ENCODE results near the gene C19orf47. TPM values are rescaled to one million over a fixed set of nuclear protein-coding genes. Genes with fewer than 3 reads are reported as not detected.

The C19orf47 gene
- total RNA-seq, 1 donor from 2014 or later, result 10.4 TPM

GRCh38 chr19:40277356-40278059, 70.7 kb downstream of the C19orf47 start:
- DNase-seq (ENCODE audit: low read depth), result no peak
- Histone ChIP-seq H3K36me3 (ENCODE audit: control insufficient read depth, insufficient read depth, low read length) (no peaks in the 10 kb centered on the region), H3K27me3 (ENCODE audit: control insufficient read depth, insufficient read depth, low read length) (no peaks in the 10 kb centered on the region), H3K4me3 (ENCODE audit: low read depth, low read length) (no peak overlapping the region)
- TF ChIP-seq, protein P1, sequence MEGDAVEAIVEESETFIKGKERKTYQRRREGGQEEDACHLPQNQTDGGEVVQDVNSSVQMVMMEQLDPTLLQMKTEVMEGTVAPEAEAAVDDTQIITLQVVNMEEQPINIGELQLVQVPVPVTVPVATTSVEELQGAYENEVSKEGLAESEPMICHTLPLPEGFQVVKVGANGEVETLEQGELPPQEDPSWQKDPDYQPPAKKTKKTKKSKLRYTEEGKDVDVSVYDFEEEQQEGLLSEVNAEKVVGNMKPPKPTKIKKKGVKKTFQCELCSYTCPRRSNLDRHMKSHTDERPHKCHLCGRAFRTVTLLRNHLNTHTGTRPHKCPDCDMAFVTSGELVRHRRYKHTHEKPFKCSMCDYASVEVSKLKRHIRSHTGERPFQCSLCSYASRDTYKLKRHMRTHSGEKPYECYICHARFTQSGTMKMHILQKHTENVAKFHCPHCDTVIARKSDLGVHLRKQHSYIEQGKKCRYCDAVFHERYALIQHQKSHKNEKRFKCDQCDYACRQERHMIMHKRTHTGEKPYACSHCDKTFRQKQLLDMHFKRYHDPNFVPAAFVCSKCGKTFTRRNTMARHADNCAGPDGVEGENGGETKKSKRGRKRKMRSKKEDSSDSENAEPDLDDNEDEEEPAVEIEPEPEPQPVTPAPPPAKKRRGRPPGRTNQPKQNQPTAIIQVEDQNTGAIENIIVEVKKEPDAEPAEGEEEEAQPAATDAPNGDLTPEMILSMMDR (IDR thresholded peaks at IDR 0.05; ENCODE audit: insufficient read depth, low read length, poor library complexity, severe bottlenecking), result no peak

DNA sequence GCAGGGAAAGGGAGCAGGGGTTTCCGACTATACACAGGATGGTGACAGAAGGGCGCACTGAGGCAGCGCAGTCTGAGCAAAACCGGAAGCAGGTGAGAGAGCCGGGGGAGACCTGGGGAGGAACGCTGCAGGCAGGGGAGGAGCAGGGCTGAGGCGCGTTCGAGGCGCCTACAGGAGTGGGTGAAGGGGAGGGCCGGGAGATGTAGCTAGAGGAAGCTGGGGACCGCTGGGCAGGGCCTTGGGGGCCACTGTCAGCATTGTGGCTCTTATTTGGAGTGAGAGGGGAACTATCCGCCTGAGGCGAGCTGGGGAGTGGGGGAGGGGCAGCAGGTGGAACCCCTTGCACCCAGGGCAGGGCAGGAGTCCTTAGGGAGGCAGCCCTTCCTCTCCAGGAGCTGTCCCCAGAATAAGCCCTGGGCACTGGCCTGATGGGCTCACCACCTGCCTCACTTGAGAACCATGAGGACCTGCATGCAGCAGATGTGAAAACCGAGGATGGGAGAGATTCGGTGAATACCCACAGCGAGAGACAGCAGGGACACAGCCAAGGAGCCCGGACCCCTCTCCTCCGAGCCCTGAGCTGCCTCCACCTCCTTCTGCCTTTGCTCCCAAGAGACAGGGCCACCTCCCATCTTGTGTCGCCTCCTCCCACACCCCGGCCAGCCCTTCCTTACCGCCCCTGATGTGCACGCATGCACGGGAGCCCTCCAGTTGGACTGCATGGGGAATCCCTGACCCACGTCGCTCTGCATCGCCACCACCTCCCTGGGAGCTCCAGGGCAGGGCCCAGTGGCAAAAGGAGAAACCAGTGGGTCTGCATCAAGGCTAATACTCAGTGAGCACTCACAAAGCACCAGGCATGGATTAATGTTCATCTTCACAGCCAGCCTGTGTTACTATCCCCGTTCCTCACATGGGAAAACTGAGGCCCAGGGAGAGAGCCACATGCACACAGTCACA, 73.3 kb downstream of the C19orf47 start:
- TF ChIP-seq, protein P1 (IDR thresholded peaks at IDR 0.05; ENCODE audit: insufficient read depth, low read length, poor library complexity, severe bottlenecking), result no peak
- no peak for DNase-seq (ENCODE audit: low read depth)
- Histone ChIP-seq H3K36me3 (ENCODE audit: control insufficient read depth, insufficient read depth, low read length) (peaks cover 2% of the 10 kb centered on the region), H3K27me3 (ENCODE audit: control insufficient read depth, insufficient read depth, low read length) (no peaks in the 10 kb centered on the region), H3K4me3 (ENCODE audit: low read depth, low read length) (no peak overlapping the region)

GRCh38 chr19:40273469-40274360, 74.5 kb downstream of the C19orf47 start:
- H3K4me3 ChIP-seq (ENCODE audit: low read depth, low read length), result no peak overlapping the region
- H3K27me3 ChIP-seq (ENCODE audit: control insufficient read depth, insufficient read depth, low read length), result no peaks in the 10 kb centered on the region
- DNase-seq (ENCODE audit: low read depth), result no peak
- TF ChIP-seq, protein P1 (IDR thresholded peaks at IDR 0.05; ENCODE audit: insufficient read depth, low read length, poor library complexity, severe bottlenecking), result no peak
- peaks cover 2% of the 10 kb centered on the region for H3K36me3 ChIP-seq (ENCODE audit: control insufficient read depth, insufficient read depth, low read length)

- TF ChIP-seq, protein P1 (IDR thresholded peaks at IDR 0.05; ENCODE audit: insufficient read depth, low read length, poor library complexity, severe bottlenecking), result no peak
- peaks cover 2% of the 10 kb centered on the region for H3K36me3 ChIP-seq (ENCODE audit: control insufficient read depth, insufficient read depth, low read length)
- H3K27me3 ChIP-seq (ENCODE audit: control insufficient read depth, insufficient read depth, low read length), result no peaks in the 10 kb centered on the region
- no peak overlapping the region for H3K4me3 ChIP-seq (ENCODE audit: low read depth, low read length)
- no peak for DNase-seq (ENCODE audit: low read depth)
These were observed 75.9 kb downstream of the C19orf47 start for GRCh38 chr19:40272261-40272660.

DNA sequence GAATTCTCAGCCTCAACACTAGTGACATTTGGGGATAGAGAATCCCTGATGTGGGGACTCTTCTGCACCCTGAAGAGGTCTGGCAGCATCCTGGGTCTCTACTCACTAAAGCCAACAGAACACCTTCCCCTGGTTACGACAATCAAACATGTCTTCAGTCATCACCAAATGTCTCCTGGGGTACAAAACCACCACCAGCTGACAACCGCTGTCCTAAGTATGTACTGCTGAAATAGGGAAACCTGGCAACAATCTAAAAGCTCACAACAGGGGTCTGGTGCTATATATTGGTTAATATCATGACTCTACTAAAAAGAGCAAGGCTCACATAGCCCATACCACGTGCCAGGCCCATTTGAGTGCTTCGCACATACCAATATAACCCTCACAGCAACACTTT, 76.5 kb downstream of the C19orf47 start:
- Histone ChIP-seq H3K27me3 (ENCODE audit: control insufficient read depth, insufficient read depth, low read length) (no peaks in the 10 kb centered on the region), H3K36me3 (ENCODE audit: control insufficient read depth, insufficient read depth, low read length) (peaks cover 2% of the 10 kb centered on the region), H3K4me3 (ENCODE audit: low read depth, low read length) (no peak overlapping the region)
- TF ChIP-seq, protein P1 (IDR thresholded peaks at IDR 0.05; ENCODE audit: insufficient read depth, low read length, poor library complexity, severe bottlenecking), result no peak
- DNase-seq (ENCODE audit: low read depth), result no peak
